ENCODE measurements around the gene INAVA. TPM values are rescaled to one million over a fixed set of nuclear protein-coding genes. Genes with fewer than 3 reads are reported as not detected.

INAVA gene
- total and polyA plus RNA-seq, 2 of the 13 experiments (the other 11 are each of a cell fraction or from before 2014, with no cell fraction given), result 6.0 to 13.5 TPM

DNA sequence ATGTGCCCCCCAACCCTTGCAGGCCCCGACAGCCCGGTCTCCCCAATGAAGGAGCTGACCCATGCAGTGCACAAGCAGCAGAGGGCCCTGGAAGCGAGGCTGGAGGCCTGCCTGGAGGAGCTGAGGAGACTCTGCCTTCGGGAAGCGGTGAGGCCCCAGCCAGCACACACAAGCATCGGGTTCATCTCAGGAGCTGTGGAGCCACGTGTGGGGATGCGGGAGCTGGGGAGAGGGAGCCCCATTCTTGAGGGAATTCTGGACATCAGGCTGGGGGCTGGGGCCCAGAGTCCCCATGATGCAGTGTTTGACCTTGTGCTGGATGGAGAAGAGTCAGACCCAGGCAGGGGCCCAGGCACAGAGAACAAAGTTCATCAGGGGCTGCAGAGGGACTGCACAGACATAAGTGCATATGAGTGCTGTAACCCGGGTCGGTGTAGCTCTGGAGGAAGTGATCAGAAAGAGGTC lies 4.8 kb downstream of the INAVA start (continued):
- TF ChIP-seq, protein P1, sequence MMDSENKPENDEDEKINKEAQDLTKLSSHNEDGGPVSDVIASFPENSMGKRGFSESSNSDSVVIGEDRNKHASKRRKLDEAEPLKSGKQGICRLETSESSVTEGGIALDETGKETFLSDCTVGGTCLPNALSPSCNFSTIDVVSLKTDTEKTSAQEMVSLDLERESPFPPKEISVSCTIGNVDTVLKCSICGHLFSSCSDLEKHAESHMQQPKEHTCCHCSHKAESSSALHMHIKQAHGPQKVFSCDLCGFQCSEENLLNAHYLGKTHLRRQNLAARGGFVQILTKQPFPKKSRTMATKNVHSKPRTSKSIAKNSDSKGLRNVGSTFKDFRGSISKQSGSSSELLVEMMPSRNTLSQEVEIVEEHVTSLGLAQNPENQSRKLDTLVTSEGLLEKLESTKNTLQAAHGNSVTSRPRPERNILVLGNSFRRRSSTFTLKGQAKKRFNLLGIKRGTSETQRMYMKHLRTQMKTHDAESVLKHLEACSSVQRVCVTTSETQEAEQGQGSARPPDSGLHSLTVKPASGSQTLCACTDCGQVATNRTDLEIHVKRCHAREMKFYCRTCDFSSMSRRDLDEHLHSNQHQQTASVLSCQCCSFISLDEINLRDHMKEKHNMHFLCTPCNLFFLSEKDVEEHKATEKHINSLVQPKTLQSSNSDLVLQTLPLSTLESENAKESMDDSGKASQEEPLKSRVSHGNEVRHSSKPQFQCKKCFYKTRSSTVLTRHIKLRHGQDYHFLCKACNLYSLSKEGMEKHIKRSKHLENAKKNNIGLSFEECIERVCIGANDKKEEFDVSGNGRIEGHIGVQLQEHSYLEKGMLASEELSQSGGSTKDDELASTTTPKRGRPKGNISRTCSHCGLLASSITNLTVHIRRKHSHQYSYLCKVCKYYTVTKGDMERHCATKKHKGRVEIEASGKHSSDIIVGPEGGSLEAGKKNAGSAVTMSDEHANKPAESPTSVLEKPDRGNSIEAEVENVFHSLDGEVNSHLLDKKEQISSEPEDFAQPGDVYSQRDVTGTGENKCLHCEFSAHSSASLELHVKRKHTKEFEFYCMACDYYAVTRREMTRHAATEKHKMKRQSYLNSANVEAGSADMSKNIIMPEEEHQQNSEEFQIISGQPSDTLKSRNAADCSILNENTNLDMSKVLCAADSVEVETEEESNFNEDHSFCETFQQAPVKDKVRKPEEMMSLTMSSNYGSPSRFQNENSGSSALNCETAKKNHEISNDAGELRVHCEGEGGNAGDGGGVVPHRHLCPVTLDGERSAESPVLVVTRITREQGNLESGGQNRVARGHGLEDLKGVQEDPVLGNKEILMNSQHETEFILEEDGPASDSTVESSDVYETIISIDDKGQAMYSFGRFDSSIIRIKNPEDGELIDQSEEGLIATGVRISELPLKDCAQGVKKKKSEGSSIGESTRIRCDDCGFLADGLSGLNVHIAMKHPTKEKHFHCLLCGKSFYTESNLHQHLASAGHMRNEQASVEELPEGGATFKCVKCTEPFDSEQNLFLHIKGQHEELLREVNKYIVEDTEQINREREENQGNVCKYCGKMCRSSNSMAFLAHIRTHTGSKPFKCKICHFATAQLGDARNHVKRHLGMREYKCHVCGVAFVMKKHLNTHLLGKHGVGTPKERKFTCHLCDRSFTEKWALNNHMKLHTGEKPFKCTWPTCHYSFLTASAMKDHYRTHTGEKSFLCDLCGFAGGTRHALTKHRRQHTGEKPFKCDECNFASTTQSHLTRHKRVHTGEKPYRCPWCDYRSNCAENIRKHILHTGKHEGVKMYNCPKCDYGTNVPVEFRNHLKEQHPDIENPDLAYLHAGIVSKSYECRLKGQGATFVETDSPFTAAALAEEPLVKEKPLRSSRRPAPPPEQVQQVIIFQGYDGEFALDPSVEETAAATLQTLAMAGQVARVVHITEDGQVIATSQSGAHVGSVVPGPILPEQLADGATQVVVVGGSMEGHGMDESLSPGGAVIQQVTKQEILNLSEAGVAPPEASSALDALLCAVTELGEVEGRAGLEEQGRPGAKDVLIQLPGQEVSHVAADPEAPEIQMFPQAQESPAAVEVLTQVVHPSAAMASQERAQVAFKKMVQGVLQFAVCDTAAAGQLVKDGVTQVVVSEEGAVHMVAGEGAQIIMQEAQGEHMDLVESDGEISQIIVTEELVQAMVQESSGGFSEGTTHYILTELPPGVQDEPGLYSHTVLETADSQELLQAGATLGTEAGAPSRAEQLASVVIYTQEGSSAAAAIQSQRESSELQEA (CRISPR knock-in tag; IDR thresholded peaks at IDR 0.05; ENCODE audit: not compliant biosample characterization), result peak; percentile 27
- TF ChIP-seq FOXK1 (CRISPR knock-in tag; IDR thresholded peaks at IDR 0.05; ENCODE audit: borderline replicate concordance, low read depth) (no peak), GTF3A (CRISPR knock-in tag; conservative IDR thresholded peaks at IDR 0.05) (no peak), MAFK (conservative IDR thresholded peaks at IDR 0.05 in 1 of 2, IDR thresholded peaks at IDR 0.05 in 1 of 2; ENCODE audit: low read length in 2 of 2) (no peak), ZNF670 (CRISPR knock-in tag; IDR thresholded peaks at IDR 0.05; ENCODE audit: borderline replicate concordance) (no peak), ARNT (IDR thresholded peaks at IDR 0.05) (no peak), RELA (CRISPR knock-in tag; IDR thresholded peaks at IDR 0.05) (no peak), SMARCC2 (IDR thresholded peaks at IDR 0.05) (no peak), TAF1 (CRISPR knock-in tag; IDR thresholded peaks at IDR 0.05) (no peak), HCFC1 (IDR thresholded peaks at IDR 0.05; ENCODE audit: low read depth, low read length) (no peak), HOXA3 (CRISPR knock-in tag; IDR thresholded peaks at IDR 0.05) (peak; percentile 61; the same call in 1 of the 2 replicates)
- TF ChIP-seq, protein P2, sequence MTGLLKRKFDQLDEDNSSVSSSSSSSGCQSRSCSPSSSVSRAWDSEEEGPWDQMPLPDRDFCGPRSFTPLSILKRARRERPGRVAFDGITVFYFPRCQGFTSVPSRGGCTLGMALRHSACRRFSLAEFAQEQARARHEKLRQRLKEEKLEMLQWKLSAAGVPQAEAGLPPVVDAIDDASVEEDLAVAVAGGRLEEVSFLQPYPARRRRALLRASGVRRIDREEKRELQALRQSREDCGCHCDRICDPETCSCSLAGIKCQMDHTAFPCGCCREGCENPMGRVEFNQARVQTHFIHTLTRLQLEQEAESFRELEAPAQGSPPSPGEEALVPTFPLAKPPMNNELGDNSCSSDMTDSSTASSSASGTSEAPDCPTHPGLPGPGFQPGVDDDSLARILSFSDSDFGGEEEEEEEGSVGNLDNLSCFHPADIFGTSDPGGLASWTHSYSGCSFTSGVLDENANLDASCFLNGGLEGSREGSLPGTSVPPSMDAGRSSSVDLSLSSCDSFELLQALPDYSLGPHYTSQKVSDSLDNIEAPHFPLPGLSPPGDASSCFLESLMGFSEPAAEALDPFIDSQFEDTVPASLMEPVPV (CRISPR knock-in tag; IDR thresholded peaks at IDR 0.05), result no peak
- TF ChIP-seq, protein P3, sequence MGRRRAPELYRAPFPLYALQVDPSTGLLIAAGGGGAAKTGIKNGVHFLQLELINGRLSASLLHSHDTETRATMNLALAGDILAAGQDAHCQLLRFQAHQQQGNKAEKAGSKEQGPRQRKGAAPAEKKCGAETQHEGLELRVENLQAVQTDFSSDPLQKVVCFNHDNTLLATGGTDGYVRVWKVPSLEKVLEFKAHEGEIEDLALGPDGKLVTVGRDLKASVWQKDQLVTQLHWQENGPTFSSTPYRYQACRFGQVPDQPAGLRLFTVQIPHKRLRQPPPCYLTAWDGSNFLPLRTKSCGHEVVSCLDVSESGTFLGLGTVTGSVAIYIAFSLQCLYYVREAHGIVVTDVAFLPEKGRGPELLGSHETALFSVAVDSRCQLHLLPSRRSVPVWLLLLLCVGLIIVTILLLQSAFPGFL (CRISPR knock-in tag; IDR thresholded peaks at IDR 0.05), result no peak
- TF ChIP-seq, protein P4, sequence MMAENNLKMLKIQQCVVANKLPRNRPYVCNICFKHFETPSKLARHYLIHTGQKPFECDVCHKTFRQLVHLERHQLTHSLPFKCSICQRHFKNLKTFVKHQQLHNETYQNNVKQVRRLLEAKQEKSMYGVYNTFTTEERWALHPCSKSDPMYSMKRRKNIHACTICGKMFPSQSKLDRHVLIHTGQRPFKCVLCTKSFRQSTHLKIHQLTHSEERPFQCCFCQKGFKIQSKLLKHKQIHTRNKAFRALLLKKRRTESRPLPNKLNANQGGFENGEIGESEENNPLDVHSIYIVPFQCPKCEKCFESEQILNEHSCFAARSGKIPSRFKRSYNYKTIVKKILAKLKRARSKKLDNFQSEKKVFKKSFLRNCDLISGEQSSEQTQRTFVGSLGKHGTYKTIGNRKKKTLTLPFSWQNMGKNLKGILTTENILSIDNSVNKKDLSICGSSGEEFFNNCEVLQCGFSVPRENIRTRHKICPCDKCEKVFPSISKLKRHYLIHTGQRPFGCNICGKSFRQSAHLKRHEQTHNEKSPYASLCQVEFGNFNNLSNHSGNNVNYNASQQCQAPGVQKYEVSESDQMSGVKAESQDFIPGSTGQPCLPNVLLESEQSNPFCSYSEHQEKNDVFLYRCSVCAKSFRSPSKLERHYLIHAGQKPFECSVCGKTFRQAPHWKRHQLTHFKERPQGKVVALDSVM (CRISPR knock-in tag; IDR thresholded peaks at IDR 0.05), result no peak
- TF ChIP-seq, protein P5, sequence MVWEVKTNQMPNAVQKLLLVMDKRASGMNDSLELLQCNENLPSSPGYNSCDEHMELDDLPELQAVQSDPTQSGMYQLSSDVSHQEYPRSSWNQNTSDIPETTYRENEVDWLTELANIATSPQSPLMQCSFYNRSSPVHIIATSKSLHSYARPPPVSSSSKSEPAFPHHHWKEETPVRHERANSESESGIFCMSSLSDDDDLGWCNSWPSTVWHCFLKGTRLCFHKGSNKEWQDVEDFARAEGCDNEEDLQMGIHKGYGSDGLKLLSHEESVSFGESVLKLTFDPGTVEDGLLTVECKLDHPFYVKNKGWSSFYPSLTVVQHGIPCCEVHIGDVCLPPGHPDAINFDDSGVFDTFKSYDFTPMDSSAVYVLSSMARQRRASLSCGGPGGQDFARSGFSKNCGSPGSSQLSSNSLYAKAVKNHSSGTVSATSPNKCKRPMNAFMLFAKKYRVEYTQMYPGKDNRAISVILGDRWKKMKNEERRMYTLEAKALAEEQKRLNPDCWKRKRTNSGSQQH (CRISPR knock-in tag; IDR thresholded peaks at IDR 0.05; ENCODE audit: low read depth), result no peak
